ENCODE measurements around the gene OPN5.

DNA sequence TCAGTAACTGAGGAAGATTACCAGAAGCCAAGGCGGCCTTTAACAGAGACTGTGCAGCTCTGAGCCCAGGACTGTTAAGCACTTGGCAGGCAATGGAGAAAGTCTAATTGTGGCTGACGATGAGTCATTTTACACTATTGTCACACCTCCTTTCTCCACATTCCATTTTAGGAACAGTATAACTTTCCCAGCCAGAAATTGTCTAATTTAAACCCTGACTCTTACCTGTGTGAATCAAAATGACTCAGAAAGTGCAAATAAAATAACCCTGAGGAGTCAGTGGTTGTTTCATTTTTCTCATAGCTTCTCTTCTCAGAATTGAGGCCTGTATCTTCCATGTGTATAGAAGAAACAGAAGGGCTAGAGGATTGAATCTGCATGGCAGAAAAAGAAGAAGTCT, 40.0 kb upstream of the OPN5 start:
- no peak for TF ChIP-seq POLR2A (IDR thresholded peaks at IDR 0.05)
- TF ChIP-seq, protein P1, sequence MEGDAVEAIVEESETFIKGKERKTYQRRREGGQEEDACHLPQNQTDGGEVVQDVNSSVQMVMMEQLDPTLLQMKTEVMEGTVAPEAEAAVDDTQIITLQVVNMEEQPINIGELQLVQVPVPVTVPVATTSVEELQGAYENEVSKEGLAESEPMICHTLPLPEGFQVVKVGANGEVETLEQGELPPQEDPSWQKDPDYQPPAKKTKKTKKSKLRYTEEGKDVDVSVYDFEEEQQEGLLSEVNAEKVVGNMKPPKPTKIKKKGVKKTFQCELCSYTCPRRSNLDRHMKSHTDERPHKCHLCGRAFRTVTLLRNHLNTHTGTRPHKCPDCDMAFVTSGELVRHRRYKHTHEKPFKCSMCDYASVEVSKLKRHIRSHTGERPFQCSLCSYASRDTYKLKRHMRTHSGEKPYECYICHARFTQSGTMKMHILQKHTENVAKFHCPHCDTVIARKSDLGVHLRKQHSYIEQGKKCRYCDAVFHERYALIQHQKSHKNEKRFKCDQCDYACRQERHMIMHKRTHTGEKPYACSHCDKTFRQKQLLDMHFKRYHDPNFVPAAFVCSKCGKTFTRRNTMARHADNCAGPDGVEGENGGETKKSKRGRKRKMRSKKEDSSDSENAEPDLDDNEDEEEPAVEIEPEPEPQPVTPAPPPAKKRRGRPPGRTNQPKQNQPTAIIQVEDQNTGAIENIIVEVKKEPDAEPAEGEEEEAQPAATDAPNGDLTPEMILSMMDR (IDR thresholded peaks at IDR 0.05), result no peak
